Ishikawa (cell line): ENCODE data around the gene ENDOD1.

Experiments
- CEBPB ChIP-seq: IDR thresholded peaks from 2 replicates; pipeline ENCODE4 v1.6.1; 2012
- EP300 ChIP-seq: IDR thresholded peaks from 2 replicates; pipeline ENCODE4 v1.6.1; 2012; ENCODE audit warnings: borderline replicate concordance
- FOXM1 ChIP-seq: IDR thresholded peaks from 2 replicates; pipeline ENCODE4 v1.6.1; 2012; ENCODE audit warnings: low read depth, borderline replicate concordance
- MAX ChIP-seq: IDR thresholded peaks from 2 replicates; pipeline ENCODE4 v1.6.1; 2012
- NFIC ChIP-seq: IDR thresholded peaks from 2 replicates; pipeline ENCODE4 v1.6.1; 2012
- RAD21 ChIP-seq: IDR thresholded peaks from 2 replicates; pipeline ENCODE4 v1.6.1; 2012; ENCODE audit warnings: low read depth
- REST ChIP-seq: IDR thresholded peaks from 2 replicates; pipeline ENCODE4 v1.6.1; 2012; ENCODE audit warnings: low read depth, mild to moderate bottlenecking
- TAF1 ChIP-seq: IDR thresholded peaks from 2 replicates; pipeline ENCODE4 v1.6.1; 2012; ENCODE audit warnings: low read depth, mild to moderate bottlenecking
- TCF12 ChIP-seq: IDR thresholded peaks from 2 replicates; pipeline ENCODE4 v1.6.1; 2012; ENCODE audit warnings: low read depth
- TEAD4 ChIP-seq: IDR thresholded peaks from 2 replicates; pipeline ENCODE4 v1.6.1; 2012
- USF1 ChIP-seq: IDR thresholded peaks from 2 replicates; pipeline ENCODE4 v1.6.1; 2012
- YY1 ChIP-seq: IDR thresholded peaks from 2 replicates; pipeline ENCODE4 v1.6.1; 2012; ENCODE audit warnings: low read depth
- ZBTB7A ChIP-seq: IDR thresholded peaks from 2 replicates; pipeline ENCODE4 v1.6.1; 2012; ENCODE audit warnings: low read depth

ENDOD1 gene

GRCh38 chr11:95086836-95087570, 2.6 kb upstream of the ENDOD1 start:
- TF ChIP-seq YY1 = no peak

GRCh38 chr11:95088946-95089619, 563 bp upstream of the ENDOD1 start:
- TF ChIP-seq TAF1 = no peak
- no peak for TF ChIP-seq TEAD4
- no peak for TF ChIP-seq USF1
- no peak for TF ChIP-seq ZBTB7A
- no peak for TF ChIP-seq TCF12
- no peak for TF ChIP-seq MAX
- no peak for TF ChIP-seq REST

- TF ChIP-seq RAD21 (no peak), MAX (no peak), CEBPB (no peak), TCF12 (no peak), TEAD4 (no peak), REST (no peak), FOXM1 (no peak), TAF1 (no peak), ZBTB7A (no peak), YY1 (no peak), USF1 (no peak), EP300 (no peak)
Observed at GRCh38 chr11:95091663-95092180, 2.1 kb downstream of the ENDOD1 start.

GRCh38 chr11:95092549-95093324, 3.1 kb downstream of the ENDOD1 start:
- TF ChIP-seq NFIC (no peak), REST (no peak), CEBPB (no peak)

- no peak for TF ChIP-seq NFIC
- TF ChIP-seq EP300 = no peak
- no peak for TF ChIP-seq CEBPB
- TF ChIP-seq USF1 = no peak
- no peak for TF ChIP-seq ZBTB7A
Observed at GRCh38 chr11:95093548-95093947, 3.9 kb downstream of the ENDOD1 start.
